DOHH2 (cell line): Measurements from ENCODE around the gene JARID2.

Source experiments
- H3F3A ChIP-seq: fragments of 200-600 bp; sonication (generic), shearing (Covaris generic); 2 replicates; pipeline ENCODE4 v1.6.0; 2016; ENCODE audit warnings: antibody characterized with exemption, mild to moderate bottlenecking; ENCODE audit not compliant: control insufficient read depth, insufficient read depth
- H3K27ac ChIP-seq: fragments of 200-600 bp; sonication (generic); 2 replicates; pipeline ENCODE4 v1.5.1; 2014; ENCODE audit warnings: low read depth, mild to moderate bottlenecking, low read length, moderate library complexity
- H3K27me3 ChIP-seq: fragments of 200-600 bp; sonication (generic); 2 replicates; pipeline ENCODE4 v1.6.1; 2014; ENCODE audit warnings: mild to moderate bottlenecking, low read length, mixed read lengths; ENCODE audit not compliant: control insufficient read depth
- H3K36me3 ChIP-seq: fragments of 200-600 bp; sonication (generic); 2 replicates; pipeline ENCODE4 v1.6.1; 2014; ENCODE audit warnings: mild to moderate bottlenecking, low read length, moderate library complexity, mixed read lengths; ENCODE audit not compliant: control insufficient read depth
- H3K4me1 ChIP-seq: fragments of 200-600 bp; sonication (generic); 2 replicates; pipeline ENCODE4 v1.6.1; 2014; ENCODE audit warnings: mild to moderate bottlenecking, low read length, mixed read lengths; ENCODE audit not compliant: control insufficient read depth
- H3K4me2 ChIP-seq: fragments of 200-600 bp; sonication (generic); 2 replicates; pipeline ENCODE4 v1.6.0; 2014; ENCODE audit warnings: mild to moderate bottlenecking, low read length, moderate library complexity
- H3K4me3 ChIP-seq: fragments of 200-600 bp; sonication (generic); 2 replicates; pipeline ENCODE4 v1.5.1; 2014; ENCODE audit warnings: mild to moderate bottlenecking, low read length, mixed read lengths
- H3K79me2 ChIP-seq: fragments of 200-600 bp; sonication (generic); 2 replicates; pipeline ENCODE4 v1.6.1; 2014; ENCODE audit warnings: mild to moderate bottlenecking, low read length, mixed read lengths; ENCODE audit not compliant: control insufficient read depth
- H3K9me2 ChIP-seq: fragments of 200-600 bp; sonication (generic); replicated peaks from 2 replicates; pipeline ENCODE4 v1.6.1; 2014; ENCODE audit warnings: mild to moderate bottlenecking, low read length, mixed read lengths; ENCODE audit not compliant: control insufficient read depth
- H3K9me3 ChIP-seq: fragments of 200-600 bp; sonication (generic); 2 replicates; pipeline ENCODE4 v1.6.1; 2014; ENCODE audit warnings: antibody characterized with exemption, low read length, mixed read lengths; ENCODE audit not compliant: control insufficient read depth, insufficient read depth
- H4K20me1 ChIP-seq: fragments of 200-600 bp; sonication (generic); 2 replicates; pipeline ENCODE4 v1.6.0; 2014; ENCODE audit warnings: low read depth, mild to moderate bottlenecking, antibody characterized with exemption, low read length, moderate library complexity; ENCODE audit not compliant: control insufficient read depth, insufficient read depth
- CTCF ChIP-seq: fragments of 200-600 bp; sonication (generic); IDR thresholded peaks from one replicate; pipeline ENCODE4 v1.5.1; 2014; ENCODE audit warnings: antibody characterized with exemption, mild to moderate bottlenecking, low read depth, low read length; ENCODE audit not compliant: poor library complexity, severe bottlenecking
- EZH2phosphoT487 ChIP-seq: fragments of 200-600 bp; sonication (generic); IDR thresholded peaks from 2 replicates; pipeline ENCODE4 v1.6.1; 2017; ENCODE audit warnings: borderline replicate concordance, mild to moderate bottlenecking, antibody characterized with exemption, low read length, moderate library complexity, mixed read lengths

JARID2 gene

GRCh38 chr6:15512721-15513120 lies 266.9 kb downstream of the JARID2 start:
- Histone ChIP-seq H3K4me3 (no peak overlapping the region), H3K27ac (no peak overlapping the region), H3K4me1 (0 out of 2 replicates have a peak, but pooled peaks cover 3% of the 10 kb centered on the region), H3K79me2 (no peaks in the 10 kb centered on the region), H3K9me3 (no peaks in the 10 kb centered on the region), H3K4me2 (no peak overlapping the region), H3K36me3 (no peaks in the 10 kb centered on the region), H3K9me2 (no peaks in the 10 kb centered on the region), H3F3A (no peaks in the 10 kb centered on the region), H4K20me1 (no peaks in the 10 kb centered on the region), H3K27me3 (no peaks in the 10 kb centered on the region)
- no peak for TF ChIP-seq EZH2phosphoT487
- no peak for TF ChIP-seq CTCF

- Histone ChIP-seq H4K20me1 (no peaks in the 10 kb centered on the region), H3K4me2 (no peak overlapping the region), H3K79me2 (no peaks in the 10 kb centered on the region), H3K36me3 (no peaks in the 10 kb centered on the region), H3K9me2 (no peaks in the 10 kb centered on the region), H3F3A (no peaks in the 10 kb centered on the region), H3K27ac (no peak overlapping the region), H3K4me1 (0 out of 2 replicates have a peak, but pooled peaks cover 3% of the 10 kb centered on the region), H3K27me3 (no peaks in the 10 kb centered on the region), H3K4me3 (no peak overlapping the region), H3K9me3 (no peaks in the 10 kb centered on the region)
- TF ChIP-seq CTCF (no peak), EZH2phosphoT487 (no peak)
Observed at GRCh38 chr6:15513131-15513771, 267.4 kb downstream of the JARID2 start.

- TF ChIP-seq EZH2phosphoT487 (no peak), CTCF (no peak)
- no peak overlapping the region for H3K4me2 ChIP-seq
- H3K27ac ChIP-seq: no peak overlapping the region
- H3K79me2 ChIP-seq: no peaks in the 10 kb centered on the region
- H3K4me1 ChIP-seq: 0 out of 2 replicates have a peak, but pooled peaks cover 3% of the 10 kb centered on the region
- H4K20me1 ChIP-seq: no peaks in the 10 kb centered on the region
- H3K36me3 ChIP-seq: no peaks in the 10 kb centered on the region
- no peak overlapping the region for H3K4me3 ChIP-seq
- H3K9me2 ChIP-seq: no peaks in the 10 kb centered on the region
- H3K9me3 ChIP-seq: no peaks in the 10 kb centered on the region
- H3F3A ChIP-seq: no peaks in the 10 kb centered on the region
- no peaks in the 10 kb centered on the region for H3K27me3 ChIP-seq
Observed at GRCh38 chr6:15513801-15514711, 268.2 kb downstream of the JARID2 start.
